Measurements from ENCODE around the gene THSD4.

THSD4 gene

GRCh38 chr15:71804695-71805470 is 689.6 kb downstream of the THSD4 start:
- H3K27ac ChIP-seq: no peak overlapping the region
- TF ChIP-seq CTCF (conservative IDR thresholded peaks at IDR 0.05): no peak

- no peak for TF ChIP-seq CTCF (conservative IDR thresholded peaks at IDR 0.05)
- H3K27ac ChIP-seq: no peak overlapping the region
These were observed 691.2 kb downstream of the THSD4 start for GRCh38 chr15:71806452-71806931.

- no peak for TF ChIP-seq CTCF (conservative IDR thresholded peaks at IDR 0.05)
- no peak overlapping the region for H3K27ac ChIP-seq
These were observed 691.9 kb downstream of the THSD4 start for GRCh38 chr15:71807125-71807629.

- no peak overlapping the region for H3K27ac ChIP-seq
- TF ChIP-seq CTCF (conservative IDR thresholded peaks at IDR 0.05): no peak
These were observed 692.4 kb downstream of the THSD4 start for GRCh38 chr15:71807691-71808091.

GRCh38 chr15:71808311-71809020 is 693.2 kb downstream of the THSD4 start:
- H3K27ac ChIP-seq: no peak overlapping the region
- TF ChIP-seq CTCF (conservative IDR thresholded peaks at IDR 0.05): no peak

- H3K27ac ChIP-seq: no peak overlapping the region
- no peak for TF ChIP-seq CTCF (conservative IDR thresholded peaks at IDR 0.05)
These were observed 694.1 kb downstream of the THSD4 start for GRCh38 chr15:71809346-71809745.

- no peak for TF ChIP-seq CTCF (conservative IDR thresholded peaks at IDR 0.05)
- no peak within 1 kb of the TSS for H3K27ac ChIP-seq
These were observed 695.2 kb downstream of the THSD4 start, which contains the start of gene NR2E3 for GRCh38 chr15:71810256-71811035. Gene NR2E3, plus strand, starts transcription at chr15:71810554. Its CDS starts 190 bp downstream, at chr15:71810744.

Measured in VCaP (cell line).